ENCODE results near the gene ZNF791.

- TF ChIP-seq CTCF (conservative IDR thresholded peaks at IDR 0.05; ENCODE audit: low read depth, low read length): no peak
- no peak for TF ChIP-seq EZH2phosphoT487 (IDR thresholded peaks at IDR 0.05; ENCODE audit: borderline replicate concordance, low read length)
- no peak for TF ChIP-seq EZH2 (IDR thresholded peaks at IDR 0.05; ENCODE audit: low read length, unreplicated experiment)
These were observed 7.0 kb upstream of the ZNF791 start for GRCh38 chr19:12603714-12604113.

All from PC-3 (cell line).